ENCODE data around the gene CEP112. TPM values are rescaled to one million over a fixed set of nuclear protein-coding genes. Genes with fewer than 3 reads are reported as not detected.

CEP112 gene
- total and polyA plus RNA-seq, 2 of the 8 experiments (the other 6 are each of a cell fraction or from before 2014, with no cell fraction given): 0.62 to 3.1 TPM

DNA sequence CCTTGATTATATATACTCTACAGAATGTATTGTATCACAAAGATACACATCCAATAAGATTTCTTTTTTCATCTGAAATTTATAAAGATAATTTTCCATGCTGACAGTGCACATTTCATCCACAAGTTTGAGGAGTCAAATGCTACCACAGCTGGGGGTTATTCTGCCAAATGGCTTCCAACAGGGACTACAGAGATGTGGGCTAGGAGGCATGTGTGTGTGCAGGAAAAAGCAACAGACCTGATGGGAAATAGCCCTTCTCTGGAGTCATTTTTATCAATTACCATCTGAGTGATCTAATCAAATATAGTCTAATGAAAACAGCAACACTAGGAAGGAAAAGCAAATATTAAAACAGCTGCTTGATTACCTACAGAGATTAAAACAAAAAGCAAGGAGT is 290.5 kb downstream of the CEP112 start:
- Histone ChIP-seq H3K4me1 (replicated peaks in 1 of 4; ENCODE audit: control insufficient read depth in 3 of 4, insufficient read depth in 4 of 4, low read length in 3 of 4) (0 out of 7 replicates have a peak, but pooled peaks cover 0 to 2% (median 0%) of the 10 kb centered on the region in 4 experiments), H2BK20ac (ENCODE audit: low read length) (no peak overlapping the region), H3K14ac (ENCODE audit: insufficient read length) (no peak overlapping the region), H3K4me3 (ENCODE audit: extremely low read depth in 1 of 4, insufficient read depth in 2 of 4, low read depth in 3 of 4, low read length in 4 of 4) (no peak overlapping the region), H2BK12ac (ENCODE audit: low read depth, low read length) (no peak overlapping the region), H4K20me1 (replicated peaks in 1 of 2; ENCODE audit: control insufficient read depth in 1 of 2, insufficient read depth in 2 of 2, low read length in 2 of 2) (no peaks in the 10 kb centered on the region), H3K4me2 (ENCODE audit: insufficient read depth in 1 of 2, low read depth in 2 of 2, low read length in 2 of 2) (no peak overlapping the region), H3K27ac (ENCODE audit: low read depth, low read length) (no peak overlapping the region), H4K91ac (replicated peaks; ENCODE audit: insufficient read length, low read length) (no peak overlapping the region), H3K9ac (replicated peaks in 1 of 4; ENCODE audit: extremely low read depth in 1 of 4, low read depth in 3 of 4, low read length in 3 of 4) (no peak overlapping the region), H4K8ac (ENCODE audit: extremely low read depth, insufficient read depth, low read length) (no peak overlapping the region), H2BK15ac (ENCODE audit: low read length) (no peak overlapping the region), H3K18ac (ENCODE audit: extremely low read depth, low read length) (no peak overlapping the region), H2BK120ac (replicated peaks; ENCODE audit: low read depth, low read length) (no peak overlapping the region), H3K79me1 (ENCODE audit: low read depth, low read length) (no peaks in the 10 kb centered on the region), H3K23me2 (ENCODE audit: low read depth, low read length) (no peaks in the 10 kb centered on the region), H3K4ac (replicated peaks; ENCODE audit: insufficient read length, low read depth, low read length) (no peak overlapping the region), H3K36me3 (ENCODE audit: control insufficient read depth in 2 of 4, insufficient read depth in 4 of 4, low read length in 3 of 4) (no peaks in the 10 kb centered on the region), H3K27me3 (replicated peaks in 1 of 4; ENCODE audit: control insufficient read depth in 3 of 4, extremely low read depth in 1 of 4, insufficient read depth in 3 of 4, low read length in 3 of 4) (no peaks in the 10 kb centered on the region), H3K23ac (ENCODE audit: insufficient read length) (no peak overlapping the region), H4K5ac (ENCODE audit: insufficient read length, low read depth, low read length) (no peak overlapping the region), H2BK5ac (ENCODE audit: low read depth, low read length) (no peak overlapping the region), H2AK5ac (ENCODE audit: low read depth, low read length) (no peak overlapping the region), H3K56ac (replicated peaks; ENCODE audit: insufficient read length, low read depth, low read length) (no peak overlapping the region), H2AFZ (ENCODE audit: low read length) (no peak overlapping the region), H3K9me3 (ENCODE audit: insufficient read depth in 2 of 2, low read depth in 1 of 2, low read length in 1 of 2) (no peaks in the 10 kb centered on the region), H3K79me2 (ENCODE audit: control insufficient read depth in 1 of 2, insufficient read depth in 2 of 2, low read length in 2 of 2) (no peaks in the 10 kb centered on the region)
- FAIRE-seq (no peak), DNase-seq (ENCODE audit: low read depth in 1 of 2, low spot score in 2 of 2) (no peak)
- CTCF ChIA-PET (ENCODE audit: partially characterized antibody): interaction anchor here (1.8 kb wide), 1 partner anchor 17 kb away, joined by 5 read pairs; no protein-coding TSS in a partner anchor
- POLR2A ChIA-PET (ENCODE audit: partially characterized antibody): no interaction called here
- no peak for TF ChIP-seq KDM1A (IDR thresholded peaks at IDR 0.05; ENCODE audit: borderline replicate concordance, low read length)
- TF ChIP-seq RAD21 (IDR thresholded peaks at IDR 0.05 in 1 of 2, conservative IDR thresholded peaks at IDR 0.05 in 1 of 2; ENCODE audit: low read depth in 2 of 2, low read length in 2 of 2): no peak
- no peak for TF ChIP-seq SIRT6 (IDR thresholded peaks at IDR 0.05; ENCODE audit: low read length)
- no peak for TF ChIP-seq POLR2A (IDR thresholded peaks at IDR 0.05; ENCODE audit: control extremely low read depth in 1 of 2, low read depth in 2 of 2, low read length in 2 of 2)
- no peak for TF ChIP-seq CEBPB (IDR thresholded peaks at IDR 0.05; ENCODE audit: low read depth, low read length)
- no peak for TF ChIP-seq KDM4A (IDR thresholded peaks at IDR 0.05; ENCODE audit: low read depth, low read length, severe bottlenecking)
- TF ChIP-seq TBP (IDR thresholded peaks at IDR 0.05; ENCODE audit: low read depth, low read length): no peak
- no peak for TF ChIP-seq SRF (IDR thresholded peaks at IDR 0.05; ENCODE audit: low read depth, low read length)
- TF ChIP-seq JUND (IDR thresholded peaks at IDR 0.05; ENCODE audit: low read length): no peak
- TF ChIP-seq, protein P1, sequence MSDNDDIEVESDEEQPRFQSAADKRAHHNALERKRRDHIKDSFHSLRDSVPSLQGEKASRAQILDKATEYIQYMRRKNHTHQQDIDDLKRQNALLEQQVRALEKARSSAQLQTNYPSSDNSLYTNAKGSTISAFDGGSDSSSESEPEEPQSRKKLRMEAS (IDR thresholded peaks at IDR 0.05): no peak

Data from H1 (cell line).